NCI-H2029 treated with DMSO at 0.1 percent for 48 hours (cell line): Measurements from ENCODE around the gene MXRA5.
"Not testable (repeated sequence)": the region's sequence is repeated elsewhere in the genome, so short reads cannot be mapped to it uniquely, and the experiment has no call there.

Source experiments
- DNase-seq: peaks from one replicate; lab custom pipeline; 2025; lab: John Stamatoyannopoulos, UW

Gene MXRA5

GRCh38 chrX:3346501-3347259 is at the start of gene MXRA5:
Gene MXRA5 (minus strand): TSS chrX:3346652. CDS start chrX:3343833, 2,819 bp downstream.
- no peak for DNase-seq

- no peak for DNase-seq
These were observed 47.2 kb upstream of the MXRA5 start for GRCh38 chrX:3393581-3394111.

GRCh38 chrX:3393178-3393577 is 46.7 kb upstream of the MXRA5 start:
- DNase-seq: no peak

- no peak for DNase-seq
These were observed 42.0 kb upstream of the MXRA5 start for GRCh38 chrX:3388457-3388856.

GRCh38 chrX:3384327-3384726 is 37.9 kb upstream of the MXRA5 start:
- no peak for DNase-seq

GRCh38 chrX:3380603-3381002 is 34.2 kb upstream of the MXRA5 start:
- DNase-seq: no peak

- DNase-seq: no peak
These were observed 32.7 kb upstream of the MXRA5 start for GRCh38 chrX:3379111-3379510.

GRCh38 chrX:3378156-3378555 is 31.7 kb upstream of the MXRA5 start:
- DNase-seq: no peak

- no peak for DNase-seq
These were observed 31.1 kb upstream of the MXRA5 start for GRCh38 chrX:3377560-3377959.

- not testable (repeated sequence) for DNase-seq
These were observed 29.5 kb upstream of the MXRA5 start for GRCh38 chrX:3375878-3376508.

- DNase-seq: no peak
These were observed 27.8 kb upstream of the MXRA5 start for GRCh38 chrX:3374108-3374800.

GRCh38 chrX:3371163-3371562 is 24.7 kb upstream of the MXRA5 start:
- no peak for DNase-seq

GRCh38 chrX:3370656-3371055 is 24.2 kb upstream of the MXRA5 start:
- DNase-seq: no peak

- DNase-seq: no peak
These were observed 16.5 kb upstream of the MXRA5 start for GRCh38 chrX:3362956-3363355.

- no peak for DNase-seq
These were observed 14.4 kb upstream of the MXRA5 start for GRCh38 chrX:3360881-3361280.

GRCh38 chrX:3352741-3353140 is 6.3 kb upstream of the MXRA5 start:
- not testable (repeated sequence) for DNase-seq

GRCh38 chrX:3351276-3351675 is 4.8 kb upstream of the MXRA5 start:
- no peak for DNase-seq

GRCh38 chrX:3348191-3348590 is 1.7 kb upstream of the MXRA5 start:
- no peak for DNase-seq

- no peak for DNase-seq
These were observed 916 bp downstream of the MXRA5 start for GRCh38 chrX:3345281-3346191.

- DNase-seq: not testable (repeated sequence)
These were observed 2.9 kb downstream of the MXRA5 start for GRCh38 chrX:3343569-3343968.

GRCh38 chrX:3340016-3340415 is 6.4 kb downstream of the MXRA5 start:
- no peak for DNase-seq

- DNase-seq: no peak
These were observed 19.8 kb downstream of the MXRA5 start for GRCh38 chrX:3326681-3327080.
